Measurements from ENCODE around the gene KIF27.
"Not testable (repeated sequence)": the region's sequence is repeated elsewhere in the genome, so short reads cannot be mapped to it uniquely, and the experiment has no call there.

The KIF27 gene

DNA sequence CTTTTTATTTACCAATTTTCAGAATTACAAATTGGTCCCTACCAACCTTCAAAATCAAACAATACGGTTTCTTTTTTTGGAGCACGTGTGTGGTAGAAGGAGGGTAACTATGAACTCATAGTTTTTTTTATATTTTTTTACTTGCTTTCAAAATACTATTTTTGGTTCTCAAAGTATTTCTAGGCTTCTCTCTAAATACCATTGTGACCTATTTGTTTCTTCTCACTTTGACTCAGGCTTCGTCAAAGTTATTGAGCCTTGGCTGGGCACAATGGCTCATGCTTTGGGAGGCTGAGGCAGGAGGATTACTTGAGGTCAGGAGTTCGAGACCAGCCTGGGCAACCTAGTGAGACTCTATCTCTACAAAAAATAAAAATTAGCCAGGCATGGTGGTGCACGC is 11.6 kb upstream of the KIF27 start:
- no peak for DNase-seq

GRCh38 chr9:83932011-83932410 is 10.8 kb upstream of the KIF27 start:
- no peak for DNase-seq

DNA sequence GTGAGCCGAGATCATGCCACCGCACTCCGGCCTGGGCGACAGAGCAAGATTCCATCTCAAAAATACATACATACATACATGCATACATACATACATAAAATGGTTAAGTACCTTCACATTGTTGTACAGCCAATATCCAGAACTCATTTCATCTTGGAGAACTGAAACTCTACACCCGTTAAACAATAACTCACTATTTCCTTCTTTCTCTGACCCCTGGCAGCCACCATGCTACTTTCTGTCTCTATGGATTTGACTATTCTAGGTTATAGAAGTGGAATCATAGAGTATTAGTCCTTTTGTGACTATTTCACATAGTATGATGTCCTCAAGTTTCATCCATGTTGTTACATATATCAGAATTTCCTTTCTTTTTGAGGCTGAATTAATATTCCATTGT is 9.6 kb upstream of the KIF27 start:
- no peak for DNase-seq

DNA sequence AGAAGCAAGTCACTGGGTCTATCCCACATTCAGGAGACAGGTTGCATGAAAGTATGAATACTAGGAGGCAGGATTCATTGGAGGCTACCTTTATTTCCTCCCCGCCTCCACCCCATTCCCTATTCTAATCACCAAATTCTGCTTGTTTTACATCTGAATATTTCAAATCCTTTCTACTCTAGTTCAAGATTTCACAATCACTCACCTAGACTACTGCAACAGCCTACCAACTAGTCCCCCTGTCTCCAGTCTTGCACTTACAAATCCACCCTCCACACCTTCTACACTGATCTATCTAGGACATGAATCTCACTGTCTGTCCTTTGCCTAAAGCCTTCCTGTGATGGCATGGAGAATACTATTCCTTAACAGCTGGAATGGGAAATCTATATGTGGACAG is 6.4 kb upstream of the KIF27 start:
- no peak for DNase-seq

DNA sequence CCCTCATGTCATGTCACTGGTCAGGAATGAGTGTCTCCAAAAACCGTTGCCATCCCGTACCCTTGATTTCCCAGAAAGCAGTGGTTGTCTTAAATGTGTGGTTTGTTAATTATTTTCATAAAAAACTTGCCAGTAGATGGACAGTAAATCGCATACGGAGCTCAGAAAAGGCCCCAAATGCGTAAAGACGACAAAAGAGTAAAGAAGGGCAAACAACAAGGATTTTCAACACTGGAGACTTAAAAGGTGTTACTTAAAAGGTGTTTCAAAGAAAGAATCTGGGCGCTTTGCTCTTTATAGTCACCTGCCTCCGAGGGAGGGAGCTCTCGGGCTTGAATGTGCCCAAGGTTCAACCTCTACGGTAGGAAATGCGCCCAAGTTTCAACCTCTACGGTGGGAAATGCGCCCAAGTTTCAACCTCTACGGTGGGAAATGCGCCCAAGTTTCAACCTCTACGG is 734 bp downstream of the KIF27 start:
- no peak for DNase-seq

GRCh38 chr9:83919111-83919510 is 2.1 kb downstream of the KIF27 start:
- DNase-seq = no peak

GRCh38 chr9:83912194-83912593 is 9.0 kb downstream of the KIF27 start:
- not testable (repeated sequence) for DNase-seq

GRCh38 chr9:83906144-83906543 is 15.1 kb downstream of the KIF27 start:
- DNase-seq = no peak

DNA sequence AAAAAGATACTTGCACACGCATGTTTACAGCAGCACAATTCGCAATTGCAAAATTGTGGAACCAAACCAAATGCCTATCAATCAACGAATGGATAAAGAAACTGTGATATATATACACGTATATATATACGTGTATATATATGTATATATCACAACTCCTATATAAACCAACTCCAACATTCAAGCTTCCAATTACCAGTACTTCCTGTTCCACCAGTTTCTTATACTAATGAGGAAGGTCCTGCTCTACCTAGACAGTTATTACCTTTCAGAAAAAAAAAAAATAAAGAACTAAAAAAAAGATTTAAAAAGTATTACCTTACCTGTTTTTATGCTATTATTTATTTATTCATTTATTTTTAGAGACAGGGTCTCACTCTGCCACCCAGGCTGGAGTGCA is 20.6 kb downstream of the KIF27 start:
- DNase-seq = not testable (repeated sequence)

GRCh38 chr9:83894301-83894700 is 26.9 kb downstream of the KIF27 start:
- not testable (repeated sequence) for DNase-seq

GRCh38 chr9:83886498-83886897 is 34.7 kb downstream of the KIF27 start:
- not testable (repeated sequence) for DNase-seq

- not testable (repeated sequence) for DNase-seq
Measured at GRCh38 chr9:83885559-83886240, 35.5 kb downstream of the KIF27 start.

DNA sequence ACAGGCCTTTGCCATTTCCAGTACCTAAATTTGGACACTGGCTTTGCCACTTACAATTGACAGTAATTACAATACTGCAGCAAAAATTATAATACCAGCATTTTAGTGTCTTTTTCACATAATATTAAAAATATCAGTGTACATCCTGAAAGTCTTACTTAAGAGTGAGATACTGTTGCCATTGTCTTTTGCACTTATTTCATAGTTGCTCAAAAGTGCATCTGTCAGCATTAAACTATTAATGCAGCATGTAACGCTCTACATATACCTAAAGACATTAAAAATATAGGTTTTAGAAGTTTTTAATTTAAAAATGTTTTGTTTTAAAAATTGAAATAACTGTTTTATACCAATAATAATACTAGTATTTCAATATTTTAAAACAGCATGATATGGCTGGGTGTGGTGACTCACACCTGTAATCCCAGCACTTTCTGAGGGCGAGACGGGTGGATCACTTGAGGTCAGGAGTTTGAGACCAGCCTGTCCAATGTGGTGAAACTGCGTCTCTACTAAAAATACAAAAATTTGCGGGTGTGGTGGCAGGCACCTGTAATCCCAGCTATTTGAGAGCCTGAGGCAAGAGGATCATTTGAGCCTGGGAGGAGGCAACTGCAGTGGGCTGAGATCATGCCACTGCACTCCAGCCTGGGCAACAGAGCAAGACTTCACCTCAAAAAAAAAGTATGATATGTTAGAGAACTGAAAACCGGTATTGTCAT is 39.4 kb downstream of the KIF27 start:
- not testable (repeated sequence) for DNase-seq

- not testable (repeated sequence) for DNase-seq
Measured at GRCh38 chr9:83875559-83875958, 45.7 kb downstream of the KIF27 start.

DNA sequence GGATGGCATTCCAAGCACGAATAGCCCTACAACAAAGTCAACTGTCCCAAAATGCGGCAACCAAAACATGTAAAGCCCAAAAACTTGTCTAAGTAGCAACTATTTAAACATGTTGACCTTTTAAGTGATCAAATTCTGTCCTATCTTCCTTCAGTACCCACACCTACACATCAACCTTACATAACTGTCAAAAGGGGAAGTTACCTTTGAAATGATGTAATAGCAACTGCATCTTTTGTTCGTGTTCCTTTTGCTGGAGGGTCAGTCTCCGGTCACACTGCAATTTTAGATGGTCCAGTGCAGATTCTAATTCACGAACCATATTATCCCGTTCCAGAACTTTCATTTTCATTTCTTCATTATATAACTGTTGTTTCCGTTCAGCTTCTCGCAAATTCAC is 71.3 kb downstream of the KIF27 start:
- not testable (repeated sequence) for DNase-seq

GRCh38 chr9:83837070-83837643 is 84.1 kb downstream of the KIF27 start:
- DNase-seq = not testable (repeated sequence)

GRCh38 chr9:83830426-83831071 is 90.7 kb downstream of the KIF27 start:
- not testable (repeated sequence) for DNase-seq

- not testable (repeated sequence) for DNase-seq
Measured at GRCh38 chr9:83824986-83825623, 96.1 kb downstream of the KIF27 start.

GRCh38 chr9:83817356-83818278 is 103.6 kb downstream of the KIF27 start, which contains the start of gene GKAP1:
Gene GKAP1 (minus strand): TSS chr9:83817769. CDS start chr9:83806517, 11,252 bp downstream.
- DNase-seq = peak; percentile 92

DNA sequence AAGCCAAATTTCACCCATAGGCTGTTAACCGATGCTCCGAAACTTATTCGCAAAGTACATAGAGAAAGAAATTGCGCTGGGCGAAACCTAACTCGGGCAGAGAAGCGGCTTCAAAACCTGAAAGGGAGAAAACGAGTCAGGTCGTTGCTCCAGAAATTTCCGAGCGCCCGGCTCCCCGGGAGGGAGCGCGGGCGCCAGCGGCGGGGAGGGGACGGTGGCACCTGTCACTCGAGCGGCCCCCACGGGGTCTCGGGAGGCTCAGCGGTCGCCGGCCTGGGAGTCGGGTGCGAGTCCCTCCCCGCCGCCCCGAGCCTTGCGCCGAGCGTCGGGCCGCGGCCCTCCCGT is 104.2 kb downstream of the KIF27 start:
- peak; percentile 51 for DNase-seq

DNA sequence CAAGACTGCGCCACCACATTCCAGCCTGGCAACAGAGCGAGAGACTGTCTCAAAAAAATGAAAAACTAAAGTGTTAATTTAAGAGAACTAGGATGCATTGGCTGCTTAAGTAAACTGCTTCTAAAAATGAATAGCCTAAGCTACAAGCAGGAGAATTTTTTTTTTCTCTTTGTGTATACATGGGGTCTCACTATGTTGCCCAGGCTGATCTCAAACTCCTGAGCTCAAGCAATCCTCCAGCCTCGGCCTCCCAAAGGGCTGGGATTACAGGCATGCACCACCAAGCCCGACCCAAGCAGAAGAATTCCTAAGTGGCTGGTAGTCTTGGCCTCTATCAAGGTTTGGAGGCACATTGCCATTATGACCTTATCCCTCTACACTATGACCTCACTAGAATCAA is 106.1 kb downstream of the KIF27 start:
- DNase-seq = not testable (repeated sequence)

GRCh38 chr9:83809213-83809612 is 112.0 kb downstream of the KIF27 start:
- not testable (repeated sequence) for DNase-seq

Data from CD4-positive, alpha-beta T cell treated with Interleukin-17A for 4 hours (primary cell).